Spleen (tissue), 11 donors: ENCODE data around the gene GREB1L. TPM values are rescaled to one million over a fixed set of nuclear protein-coding genes. Genes with fewer than 3 reads are reported as not detected.

Source experiments
- DNase-seq: peaks from one replicate; pipeline ENCODE4 v3.0.0-alpha.2; 2020
- H3K27ac ChIP-seq, 8 donors: fragments of 200-600 bp; sonication (generic) in 7 of 8; 1 replicate in 4 of 8; 2 replicates in 4 of 8; pipeline versions ENCODE4 v1.5.0 to v1.8.0; 2016 to 2021; ENCODE audit warnings: inconsistent platforms in 4 of 8, mild to moderate bottlenecking in 4 of 8, moderate library complexity in 1 of 8
- H3K27me3 ChIP-seq, 7 donors: fragments of 200-600 bp; sonication (generic) in 6 of 7; replicated peaks in 1 of 7; 1 replicate in 4 of 7; 2 replicates in 3 of 7; pipeline versions ENCODE4 v1.5.0 to v1.8.0; 2016 to 2021; ENCODE audit warnings: inconsistent platforms in 3 of 7, mild to moderate bottlenecking in 1 of 7
- H3K36me3 ChIP-seq, 6 donors: fragments of 200-600 bp; sonication (generic) in 5 of 6; 1 replicate in 4 of 6; 2 replicates in 2 of 6; pipeline versions ENCODE4 v1.5.0 to v1.8.0; 2016 to 2021; ENCODE audit warnings: inconsistent platforms in 2 of 6
- H3K4me1 ChIP-seq, 6 donors: fragments of 200-600 bp; sonication (generic) in 5 of 6; 1 replicate in 3 of 6; 2 replicates in 3 of 6; pipeline versions ENCODE4 v1.5.0 to v1.8.0; 2016 to 2021; ENCODE audit warnings: inconsistent platforms in 3 of 6
- H3K4me3 ChIP-seq, 8 donors: fragments of 200-600 bp; sonication (generic) in 7 of 8; 1 replicate in 4 of 8; 2 replicates in 4 of 8; pipeline versions ENCODE4 v1.5.0 to v1.8.0; 2016 to 2021; ENCODE audit warnings: inconsistent platforms in 4 of 8, mild to moderate bottlenecking in 4 of 8, moderate library complexity in 2 of 8
- H3K9me3 ChIP-seq, 8 donors: fragments of 200-600 bp; sonication (generic) in 7 of 8; 1 replicate in 4 of 8; 2 replicates in 4 of 8; pipeline versions ENCODE4 v1.5.0 to v1.8.0; 2016 to 2021; ENCODE audit warnings: inconsistent platforms in 4 of 8
- CTCF ChIP-seq, 11 experiments: fragments of 200-600 bp in 7 of 11; fragments of 450-650 bp in 4 of 11; sonication (generic) in 4 of 11; IDR thresholded peaks in 8 of 11; conservative IDR thresholded peaks in 3 of 11; 1 replicate in 7 of 11; 2 replicates in 4 of 11; pipeline versions ENCODE4 v1.4.0 to v1.8.0; 2016 to 2021; ENCODE audit warnings: antibody characterized with exemption in 11 of 11, inconsistent platforms in 4 of 11, mild to moderate bottlenecking in 1 of 11
- POLR2A ChIP-seq, 3 donors: fragments of 450-650 bp; IDR thresholded peaks; one replicate each; pipeline ENCODE4 v1.5.1; 2017; ENCODE audit warnings: antibody characterized with exemption in 3 of 3, mild to moderate bottlenecking in 1 of 3
- POLR2AphosphoS5 ChIP-seq, 3 donors: sonication (generic); formaldehyde crosslinking; IDR thresholded peaks; one replicate each; pipeline ENCODE4 v1.5.1; 2017; ENCODE audit warnings: antibody characterized with exemption in 3 of 3
- WGBS, 5 donors: extraction: QIAGEN DNeasy Blood & Tissue Kit in 3 of 5; methylation state at CpG; one replicate each; pipeline versions ENCODE4 v1.1.5 to v1.1.7; 2013 to 2018; 5-methylcytosine and 5-hydroxymethylcytosine counted together
- intact Hi-C: fragments of 100-400 bp; cut with DNase I; formaldehyde crosslinking; loops from one replicate; pipeline ENCODE4 v1.15.0; 2023; ENCODE audit warnings: low total_unique reads
- polyA plus RNA-seq, 3 donors: library from polyadenylated mRNA; stranded (reverse); fragments of 200-250 nt; gene quantifications; one replicate each; pipeline ENCODE4 v1.2.1, GENCODE V29; 2013
- total RNA-seq, 7 donors: library from RNA; depleted of rRNA in 3 of 7; stranded (reverse); fragments of >200 nt in 3 of 7; fragmentation: NEBNext Ultra II Directional in 4 of 7; extraction: Animal tissue kit (Norgen Biotek cat#: 25700) in 4 of 7; gene quantifications; one replicate each; pipeline versions ENCODE4 v1.1.0 to v1.2.1, GENCODE V29; 2016 to 2021
- donor health status: healthy with polysubstance abuse.
- donor health status: DM: no; HTN: no; CAD: no; lungs with moderate emphysema.
- donor health status: DM: no; HTN: no; CAD: no.
- donor health status: Bipolar disorder and iron deficiency.
- donor health status: healthy.
- donor health status: DM: no; HTN: no; CAD: no.
- donor health status: DM: yes; HTN: yes; CAD: no.

GREB1L gene
- total and polyA plus RNA-seq, 10 donors, result under 0.01 to 0.79 (median 0.57) TPM

GRCh38 chr18:21345840-21346239 lies 103.8 kb downstream of the GREB1L start:
- DNase-seq, result no peak
- intact Hi-C loops, result no loop called here
- H3K27me3 ChIP-seq, result no peaks in the 10 kb centered on the region
- H3K36me3 ChIP-seq, result no peaks in the 10 kb centered on the region
- no peaks in the 10 kb centered on the region for H3K9me3 ChIP-seq
- no peak overlapping the region for H3K4me3 ChIP-seq
- no peak for TF ChIP-seq CTCF (IDR thresholded peaks at IDR 0.05 in 8 of 11, conservative IDR thresholded peaks at IDR 0.05 in 3 of 11)
- TF ChIP-seq POLR2AphosphoS5 (IDR thresholded peaks at IDR 0.05), result no peak
- no peak for TF ChIP-seq POLR2A (IDR thresholded peaks at IDR 0.05)
- no peaks in the 10 kb centered on the region for H3K4me1 ChIP-seq
- H3K27ac ChIP-seq, result no peak overlapping the region
- 65 to 69% (median 68%) methylated on average over 7 of the region's 7 CpGs for WGBS, 5 donors

GRCh38 chr18:21359746-21360145 lies 117.7 kb downstream of the GREB1L start:
- intact Hi-C loops, result no loop called here
- Histone ChIP-seq H3K27ac (no peak overlapping the region), H3K4me3 (no peak overlapping the region), H3K36me3 (no peaks in the 10 kb centered on the region), H3K4me1 (no peaks in the 10 kb centered on the region), H3K27me3 (no peaks in the 10 kb centered on the region), H3K9me3 (no peaks in the 10 kb centered on the region)
- TF ChIP-seq CTCF (IDR thresholded peaks at IDR 0.05 in 8 of 11, conservative IDR thresholded peaks at IDR 0.05 in 3 of 11) (no peak), POLR2AphosphoS5 (IDR thresholded peaks at IDR 0.05) (no peak), POLR2A (IDR thresholded peaks at IDR 0.05) (no peak)
- DNase-seq, result no peak

- no peak for TF ChIP-seq POLR2A (IDR thresholded peaks at IDR 0.05)
- TF ChIP-seq CTCF (IDR thresholded peaks at IDR 0.05 in 8 of 11, conservative IDR thresholded peaks at IDR 0.05 in 3 of 11), result no peak
- no peak for TF ChIP-seq POLR2AphosphoS5 (IDR thresholded peaks at IDR 0.05)
- H3K27me3 ChIP-seq, result no peaks in the 10 kb centered on the region
- no peak overlapping the region for H3K4me3 ChIP-seq
- intact Hi-C loops, result no loop called here
- DNase-seq, result no peak
- no peak overlapping the region for H3K27ac ChIP-seq
- no peaks in the 10 kb centered on the region for H3K36me3 ChIP-seq
- no peaks in the 10 kb centered on the region for H3K9me3 ChIP-seq
- no peaks in the 10 kb centered on the region for H3K4me1 ChIP-seq
Measured at GRCh38 chr18:21361307-21361880, 119.4 kb downstream of the GREB1L start.

- TF ChIP-seq CTCF (IDR thresholded peaks at IDR 0.05 in 8 of 11, conservative IDR thresholded peaks at IDR 0.05 in 3 of 11), result no peak
- no peak for TF ChIP-seq POLR2A (IDR thresholded peaks at IDR 0.05)
- TF ChIP-seq POLR2AphosphoS5 (IDR thresholded peaks at IDR 0.05), result no peak
- Histone ChIP-seq H3K9me3 (no peaks in the 10 kb centered on the region), H3K27ac (no peak overlapping the region), H3K4me1 (no peaks in the 10 kb centered on the region), H3K36me3 (no peaks in the 10 kb centered on the region), H3K4me3 (no peak overlapping the region), H3K27me3 (no peaks in the 10 kb centered on the region)
- intact Hi-C loops, result no loop called here
- WGBS, 5 donors, result 64 to 74% (median 68%) methylated on average over 1 of the region's 1 CpG
- DNase-seq, result no peak
Measured at GRCh38 chr18:21362831-21363230, 120.8 kb downstream of the GREB1L start.
